HG03064 (cell line): ENCODE results near the gene TMEM191C.
"Not testable (repeated sequence)": the region's sequence is repeated elsewhere in the genome, so short reads cannot be mapped to it uniquely, and the experiment has no call there.

Experiments used
- ATAC-seq: cut with Tn5 transposase; IDR thresholded peaks from one replicate; pipeline ENCODE4 v1.9.1; 2021; ENCODE audit warnings: low read depth; ENCODE audit not compliant: unreplicated experiment

TMEM191C gene

DNA sequence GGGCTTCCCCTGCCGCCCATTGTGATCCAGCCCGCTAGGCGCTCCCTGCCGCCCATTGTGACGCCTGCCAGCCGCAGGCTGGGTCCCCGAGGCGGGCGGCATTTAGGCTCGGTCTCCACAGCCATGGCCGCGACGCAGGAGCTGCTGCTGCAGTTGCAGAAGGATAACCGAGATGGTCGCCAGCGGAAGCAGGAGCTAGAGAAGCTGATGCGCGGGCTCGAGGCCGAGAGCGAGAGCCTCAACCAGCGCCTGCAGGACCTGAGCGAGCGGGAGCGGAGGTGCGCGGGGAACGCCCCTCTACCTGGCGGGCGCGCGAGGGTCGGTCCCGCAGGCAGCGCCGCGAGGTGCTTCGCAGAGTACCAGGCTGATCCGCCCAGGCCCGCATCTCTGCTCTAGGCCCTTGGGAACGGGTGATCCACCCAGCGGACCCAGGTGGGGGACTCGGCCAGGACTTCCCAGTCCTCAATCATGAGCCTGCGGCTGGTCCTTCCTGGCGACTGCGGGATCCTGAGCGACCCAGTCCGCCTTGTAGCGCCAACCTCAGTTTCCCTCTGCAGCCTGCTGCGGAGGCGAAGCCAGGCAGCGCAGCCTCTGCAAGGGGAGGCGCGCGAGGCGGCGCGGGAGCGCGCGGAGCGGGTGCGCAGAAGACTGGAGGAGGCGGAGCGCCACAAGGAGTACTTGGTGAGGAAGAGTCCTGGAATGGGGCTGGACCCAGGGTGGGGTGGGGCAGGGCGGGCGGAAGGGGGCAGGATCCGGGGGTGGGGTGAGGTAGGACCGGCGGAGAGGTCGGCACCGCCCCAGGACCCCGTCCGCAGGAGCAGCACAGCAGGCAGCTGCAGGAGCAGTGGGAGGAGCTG lies at the start of gene TMEM191C:
TMEM191C (plus strand) TSS at position 51 of the 857 bp plus-strand sequence; CDS start at position 124, 73 bp downstream.
- ATAC-seq = peak; percentile 21

DNA sequence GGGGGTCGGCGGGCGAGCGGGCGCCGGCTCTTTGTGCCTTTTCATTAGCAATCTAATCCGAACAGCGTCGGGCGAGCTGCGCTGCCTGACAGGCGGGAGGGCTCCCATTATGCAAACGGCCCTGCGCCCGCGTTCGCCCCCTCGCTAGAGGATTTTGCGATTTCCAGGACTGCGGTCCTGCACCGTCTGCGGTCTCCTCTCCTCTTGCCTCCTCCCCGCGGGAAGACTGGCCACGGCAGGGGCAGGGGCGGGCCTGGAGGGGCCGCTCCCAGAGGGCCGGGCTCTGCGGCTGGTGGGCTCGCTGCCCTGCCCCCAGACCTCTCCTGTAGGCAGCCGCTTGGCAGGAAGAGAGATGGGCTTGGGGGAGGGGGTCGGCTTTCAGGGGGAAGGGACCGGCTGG lies 49.3 kb upstream of the TMEM191C start:
- not testable (repeated sequence) for ATAC-seq

DNA sequence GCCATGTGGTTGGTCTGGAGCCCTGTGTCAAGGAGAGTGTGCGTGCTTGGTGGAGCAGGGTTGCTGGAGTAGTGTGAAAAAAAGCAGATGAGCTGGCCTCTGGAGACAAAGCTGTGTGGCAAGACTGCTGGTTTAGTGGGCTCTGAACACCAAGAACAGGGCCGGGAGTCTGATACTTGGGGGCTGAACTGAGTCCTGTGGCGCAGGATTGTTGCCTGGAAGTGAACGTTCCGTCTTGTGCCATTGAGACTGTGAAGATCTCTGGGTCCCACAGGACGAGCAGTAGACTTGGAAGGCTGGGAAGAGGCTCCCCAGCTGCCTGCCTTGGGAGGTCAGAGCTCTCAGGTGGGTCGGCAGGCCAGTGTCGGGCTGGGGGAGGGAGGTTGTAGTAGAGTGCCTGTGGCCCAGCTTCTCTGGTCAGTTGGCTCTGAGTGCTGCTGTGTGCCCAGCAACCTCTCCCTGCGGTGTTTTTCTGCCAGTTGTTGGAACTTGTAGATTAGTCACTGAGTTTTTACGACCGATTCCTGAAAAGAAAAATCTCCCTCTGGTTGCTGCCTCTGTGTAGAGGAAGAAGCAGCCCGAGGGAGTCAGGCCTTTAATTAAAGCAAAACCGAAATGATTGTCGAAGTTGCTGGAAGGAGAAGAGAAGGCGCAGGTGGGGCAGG lies 48.1 kb upstream of the TMEM191C start:
- not testable (repeated sequence) for ATAC-seq

DNA sequence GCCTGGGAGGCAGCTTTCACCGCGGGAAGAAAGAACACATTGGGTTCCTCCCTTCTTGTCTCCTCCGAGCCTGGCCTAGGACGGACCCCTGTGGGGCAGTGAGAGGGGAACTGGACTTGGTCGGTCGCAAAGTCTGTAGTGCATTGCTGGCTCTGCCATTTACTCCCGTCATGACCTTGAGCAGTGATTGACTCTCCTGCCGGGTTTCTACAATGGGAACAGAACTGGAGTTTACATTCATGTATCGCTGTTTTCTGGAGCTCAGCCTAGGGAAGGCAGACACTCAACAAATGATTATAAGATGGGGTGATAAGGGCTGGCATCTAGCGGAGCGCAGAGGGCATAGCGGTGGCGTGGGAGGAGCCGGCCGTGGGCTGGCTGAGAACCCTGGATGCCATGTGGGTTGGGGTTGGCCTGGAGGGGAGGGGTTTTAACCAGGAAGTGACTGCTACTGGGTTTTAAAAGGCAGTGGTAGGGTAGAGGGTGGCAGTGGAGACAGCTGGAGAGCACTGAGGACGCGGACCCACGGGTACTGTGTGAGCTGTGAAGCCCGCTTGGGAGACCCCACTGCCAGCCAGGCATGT lies 46.9 kb upstream of the TMEM191C start:
- ATAC-seq = not testable (repeated sequence)

DNA sequence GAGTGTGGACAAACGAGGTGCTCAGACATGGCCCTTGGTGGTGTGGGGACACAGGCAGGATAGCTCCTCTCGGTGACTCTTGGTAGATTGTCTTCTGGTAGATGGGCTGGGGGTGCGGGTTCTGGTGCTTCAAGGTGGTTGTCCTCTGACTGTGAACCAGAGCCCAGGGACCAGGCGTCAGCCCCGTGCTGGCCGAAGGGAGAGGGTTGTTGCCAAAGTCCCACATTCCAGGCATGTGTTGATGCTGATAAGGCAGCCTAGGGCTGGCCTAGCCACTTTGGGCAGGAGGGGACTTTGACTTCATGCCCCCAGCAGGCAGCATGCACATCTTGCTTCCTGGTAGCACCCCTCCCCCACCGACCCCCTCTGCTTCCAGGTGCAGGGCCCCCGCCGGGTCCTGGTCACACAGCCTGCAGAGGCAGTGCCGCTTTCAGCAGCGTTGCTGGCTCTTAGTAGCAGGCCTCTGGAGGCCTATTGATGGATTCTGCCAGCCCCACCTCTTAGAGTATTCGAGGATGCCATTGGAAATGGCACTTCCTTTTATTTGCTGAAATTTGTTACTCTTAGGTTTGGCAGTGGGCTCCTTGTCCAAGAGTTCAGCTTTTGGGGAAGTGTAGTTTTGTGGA lies 43.0 kb upstream of the TMEM191C start:
- ATAC-seq = not testable (repeated sequence)

DNA sequence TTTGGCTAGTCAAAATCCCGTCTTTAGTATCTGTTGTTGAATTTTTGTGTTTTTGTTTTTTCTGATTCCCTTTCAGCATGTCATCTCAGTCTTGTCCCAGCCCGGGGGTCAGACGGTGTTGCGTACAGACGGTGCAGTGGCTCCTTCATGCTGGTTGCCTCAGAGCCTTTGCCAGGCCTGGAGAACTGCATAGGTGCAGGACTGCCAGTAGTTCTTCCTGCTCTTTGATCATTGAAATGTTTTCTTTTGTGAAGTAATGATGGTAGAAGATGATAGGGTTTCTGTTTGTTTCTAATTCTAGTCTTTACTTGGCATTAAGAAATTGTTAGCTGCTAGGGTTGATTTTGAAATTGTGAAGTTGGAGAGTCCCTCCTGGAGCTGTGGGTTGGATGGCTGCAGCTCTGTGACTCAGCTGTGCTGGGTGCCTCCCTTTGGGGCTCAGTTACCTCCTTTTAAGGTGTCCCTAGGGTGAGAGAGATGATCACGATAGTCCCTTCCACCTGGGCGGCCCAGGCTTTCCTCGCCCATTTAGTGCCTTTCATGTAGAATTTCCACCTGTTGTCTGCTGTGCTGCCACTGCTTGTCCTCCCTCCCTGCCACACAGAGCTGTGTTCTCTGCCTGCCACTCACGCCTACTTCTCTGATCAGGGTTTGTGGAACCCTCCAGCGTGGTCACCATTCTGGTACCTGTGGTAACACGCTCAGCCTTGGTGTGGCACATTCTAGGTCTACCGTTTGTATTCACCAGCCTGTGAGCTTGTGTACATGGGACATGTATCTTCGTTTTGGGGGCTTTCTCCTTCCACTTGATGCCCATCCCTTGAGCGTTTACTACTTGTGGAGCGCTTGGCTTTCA lies 32.6 kb upstream of the TMEM191C start:
- ATAC-seq = not testable (repeated sequence)

DNA sequence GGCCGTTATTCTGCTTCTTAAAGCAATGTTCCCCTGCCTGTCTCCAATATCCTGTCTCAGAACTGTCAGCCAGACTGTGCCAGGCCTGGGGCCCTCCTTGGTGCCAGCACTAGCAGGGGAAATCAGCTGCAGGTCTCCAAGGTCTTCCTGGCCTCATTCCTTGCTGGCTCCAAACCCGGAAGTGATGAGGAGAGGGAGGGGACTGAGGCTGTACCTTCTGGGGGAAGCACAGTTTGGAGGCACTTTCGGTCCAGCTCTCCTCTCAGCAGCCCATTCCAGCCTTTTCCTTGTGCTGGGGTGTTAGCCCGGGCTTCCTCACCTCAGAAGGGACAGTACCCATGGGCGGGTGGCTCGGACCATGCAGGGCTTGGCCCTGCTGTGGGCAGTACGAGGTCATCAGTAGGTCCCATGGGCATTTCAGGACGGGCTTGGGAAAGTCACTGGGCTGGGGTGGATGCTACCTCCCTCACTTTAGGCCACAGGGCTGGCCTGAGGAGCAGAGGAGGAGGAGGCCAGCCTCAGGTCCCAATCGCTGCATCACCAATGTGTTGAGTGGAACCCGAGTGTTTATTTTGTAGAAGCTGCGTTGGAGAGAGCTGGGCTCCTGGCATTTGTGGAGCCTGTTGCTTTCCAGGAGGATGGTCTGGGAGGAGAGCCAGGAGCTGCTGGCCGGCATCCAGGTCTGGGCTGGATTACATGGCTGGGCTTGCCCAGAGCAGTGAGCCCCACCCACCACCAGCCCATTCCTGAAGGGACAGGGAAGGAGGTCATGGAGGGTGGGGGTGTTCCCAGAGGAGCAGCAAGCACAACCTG lies 31.0 kb upstream of the TMEM191C start:
- not testable (repeated sequence) for ATAC-seq

DNA sequence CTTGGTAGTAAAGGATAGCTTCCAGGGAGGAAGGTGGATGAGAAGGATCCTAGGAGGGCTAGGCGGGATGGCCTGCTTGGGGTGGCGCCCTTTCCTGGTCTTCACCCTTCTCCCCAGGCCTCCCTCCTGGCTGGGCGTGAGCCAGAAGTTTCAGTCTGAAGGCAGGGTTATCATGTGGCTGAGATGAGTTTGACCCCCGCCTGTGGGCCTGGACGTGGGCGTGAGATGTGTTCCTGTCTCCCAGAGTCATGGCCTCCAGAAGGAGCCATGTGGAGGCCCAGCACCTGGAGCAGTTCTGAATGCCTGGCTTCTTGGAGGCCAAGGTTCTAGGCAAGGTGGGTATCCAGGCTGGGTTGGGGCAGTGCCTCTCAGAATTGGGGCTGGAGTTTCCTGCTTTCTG lies 29.2 kb upstream of the TMEM191C start:
- not testable (repeated sequence) for ATAC-seq

DNA sequence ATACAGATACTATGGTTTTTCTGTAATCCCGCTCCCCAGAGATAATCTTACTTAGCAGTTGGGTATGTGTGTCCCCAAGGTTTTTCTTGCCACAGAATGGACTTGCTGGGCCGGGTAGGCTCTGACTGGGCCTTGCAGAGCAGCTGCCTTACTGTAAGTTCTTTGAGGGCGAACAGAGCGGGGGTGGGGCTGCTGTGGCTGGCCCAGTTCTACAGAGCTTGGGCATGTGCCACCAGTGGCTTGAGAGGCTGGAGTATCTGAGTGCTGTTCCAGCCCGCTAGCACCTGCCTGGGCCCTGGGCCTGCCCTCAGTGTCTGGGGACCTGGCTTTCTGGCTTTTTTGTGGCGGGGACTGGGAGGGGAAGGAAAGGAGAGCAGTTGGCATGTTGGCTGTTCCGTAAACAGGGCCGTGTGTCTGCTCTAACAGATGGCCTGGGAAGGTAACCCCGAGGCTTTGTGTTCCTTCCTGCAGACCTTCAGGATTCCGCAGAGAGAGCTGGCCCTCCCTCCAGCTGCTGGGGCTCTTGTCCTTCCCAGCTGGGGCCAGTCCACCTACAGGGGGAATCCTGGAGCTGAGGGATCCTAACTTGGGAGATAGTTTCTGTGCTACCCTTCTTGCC lies 27.1 kb upstream of the TMEM191C start:
- not testable (repeated sequence) for ATAC-seq

DNA sequence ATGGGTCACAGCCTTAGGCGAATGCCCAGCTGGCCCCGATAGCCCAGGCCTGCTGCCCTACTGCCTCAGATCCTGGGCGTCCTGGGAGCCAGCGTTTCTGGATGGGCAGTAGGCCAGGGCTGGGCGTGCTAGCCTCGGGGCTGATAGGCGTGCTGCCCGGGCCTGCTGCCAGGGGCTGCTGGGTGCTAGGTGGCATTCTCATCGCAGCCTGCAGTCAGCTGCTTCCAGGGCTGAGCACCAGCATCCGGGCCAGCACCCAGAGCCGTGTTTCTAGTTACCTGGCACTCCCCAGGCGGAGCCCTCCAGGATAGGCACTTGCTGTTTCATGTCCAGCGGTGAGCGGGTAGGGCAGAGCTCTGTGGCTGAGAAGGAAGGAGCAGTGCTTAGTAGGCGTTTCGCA lies 26.5 kb upstream of the TMEM191C start:
- not testable (repeated sequence) for ATAC-seq

DNA sequence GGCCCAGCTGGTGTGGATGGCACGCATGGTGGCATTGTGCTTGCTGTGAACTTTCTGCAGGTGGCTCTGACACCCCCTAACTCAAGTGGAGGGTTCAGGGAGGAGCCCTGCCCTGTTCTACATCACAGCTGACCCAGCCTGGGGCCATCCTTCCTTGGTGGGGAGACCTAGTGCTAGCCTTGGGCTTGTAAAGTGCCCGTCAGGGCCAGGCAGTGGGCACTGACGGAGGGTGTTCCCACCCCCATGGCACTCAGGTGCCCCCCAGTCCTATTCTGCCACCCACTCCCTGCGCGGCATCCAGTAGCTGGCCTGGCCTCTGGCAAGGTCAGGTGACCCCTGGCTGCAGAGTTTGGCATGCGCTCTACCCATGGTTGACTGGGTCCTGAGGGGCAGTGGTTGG lies 26.0 kb upstream of the TMEM191C start:
- ATAC-seq = not testable (repeated sequence)

DNA sequence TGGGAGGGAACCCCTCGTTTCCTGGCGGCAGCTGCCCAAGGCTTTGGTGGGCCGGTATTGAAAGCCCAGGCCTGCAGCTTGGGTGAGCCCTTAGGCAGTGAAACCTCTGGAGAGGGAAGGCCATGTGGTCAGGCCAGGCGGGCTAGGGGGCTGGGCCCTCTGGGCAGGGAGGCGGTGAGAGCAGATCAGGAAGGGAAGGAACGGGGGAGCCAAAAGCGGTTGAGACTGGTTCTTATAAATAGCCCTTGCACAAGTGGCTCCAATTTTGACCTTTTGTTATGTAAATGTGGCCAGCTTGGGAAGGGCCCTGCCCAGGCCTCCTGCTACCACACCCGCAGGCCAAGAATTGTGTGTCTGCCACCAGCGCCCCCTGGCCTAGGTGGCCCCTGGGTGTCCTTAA lies 25.1 kb upstream of the TMEM191C start:
- not testable (repeated sequence) for ATAC-seq

DNA sequence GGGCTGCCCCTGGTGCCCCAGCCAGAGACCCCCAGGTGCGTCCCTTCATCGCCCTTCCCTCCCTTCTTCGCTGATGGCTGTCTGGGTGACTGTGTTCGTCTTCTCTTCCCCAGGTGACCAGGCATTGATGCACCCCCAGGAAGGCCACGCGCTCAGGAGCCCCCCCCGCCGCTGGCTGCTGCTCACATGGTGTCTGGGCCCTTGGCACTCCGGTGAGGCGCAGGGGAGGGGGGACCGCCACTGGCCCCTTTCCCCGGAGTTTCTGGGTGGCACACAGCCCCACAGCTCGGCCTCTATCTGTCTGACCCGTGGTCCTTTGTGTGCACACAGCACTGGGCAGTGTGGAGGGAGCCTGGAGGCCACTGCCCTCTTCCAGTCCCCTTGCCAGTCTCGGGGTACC lies 24.5 kb upstream of the TMEM191C start:
- ATAC-seq = not testable (repeated sequence)

DNA sequence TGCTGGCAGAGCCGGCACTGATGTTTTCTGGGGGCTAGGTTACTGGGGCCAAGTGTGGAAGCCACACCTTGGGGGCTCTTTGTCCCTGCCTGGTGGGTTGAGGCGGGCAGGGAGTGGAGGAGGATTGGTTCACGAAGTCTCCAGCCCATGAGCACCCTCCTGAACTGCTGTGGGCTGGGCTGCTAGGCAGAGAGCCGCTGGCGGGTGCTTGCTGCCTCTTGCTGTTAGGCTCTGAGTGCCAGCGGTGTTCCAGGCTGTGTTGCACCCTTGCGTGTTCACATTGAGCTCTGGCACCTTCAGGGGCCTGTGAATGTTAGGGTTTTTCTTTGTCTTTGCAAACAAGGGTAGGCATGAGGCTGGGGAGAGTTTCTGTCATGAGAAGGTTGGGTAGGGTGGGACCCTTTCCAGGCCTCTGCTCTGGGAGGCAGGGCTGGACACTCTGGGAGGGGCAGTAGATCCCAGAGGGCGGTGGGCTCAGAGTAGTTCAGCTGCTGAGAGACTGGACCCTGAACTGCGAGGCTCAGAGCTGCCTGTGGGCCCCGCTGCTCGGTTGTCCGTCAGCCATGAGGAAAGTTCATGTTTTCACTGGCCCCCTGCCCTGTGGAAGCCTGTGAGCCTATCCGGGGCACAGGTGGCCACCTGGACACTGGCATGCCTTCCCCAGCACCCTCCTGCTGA lies 24.0 kb upstream of the TMEM191C start:
- no peak for ATAC-seq

DNA sequence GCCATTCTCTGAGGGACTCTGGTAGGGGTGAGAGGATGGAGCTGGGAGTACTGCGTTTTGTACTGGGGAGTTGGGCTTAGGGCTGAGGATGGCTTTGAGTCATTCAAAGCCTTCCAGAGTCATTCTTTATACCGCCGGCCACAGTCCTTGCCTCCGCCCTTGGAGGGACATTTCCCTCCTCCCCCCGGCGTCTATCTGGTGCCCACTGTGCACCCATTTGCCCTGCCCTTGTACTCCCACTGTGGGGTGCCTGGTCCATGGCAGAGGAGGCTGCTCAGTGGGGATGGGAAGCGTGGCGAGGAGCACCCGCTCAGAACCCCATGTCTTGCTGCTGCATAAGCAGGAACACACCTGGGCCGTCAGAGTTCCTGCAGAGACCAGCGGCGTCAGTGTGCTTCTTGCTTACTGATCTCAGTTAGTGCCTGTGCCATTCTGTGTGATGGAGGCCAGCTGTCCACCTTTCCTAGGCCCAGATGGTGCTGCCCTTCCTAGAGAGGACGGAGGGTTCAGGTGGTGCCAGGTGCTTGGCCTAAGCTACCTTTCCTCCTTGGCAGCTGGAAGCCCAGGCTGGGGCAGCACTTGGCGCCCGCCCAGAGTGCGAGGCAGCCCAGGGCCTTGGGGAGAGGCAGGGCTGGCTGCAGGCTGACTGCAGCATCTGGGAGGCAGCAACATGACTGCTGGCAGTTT lies 23.3 kb upstream of the TMEM191C start:
- no peak for ATAC-seq

DNA sequence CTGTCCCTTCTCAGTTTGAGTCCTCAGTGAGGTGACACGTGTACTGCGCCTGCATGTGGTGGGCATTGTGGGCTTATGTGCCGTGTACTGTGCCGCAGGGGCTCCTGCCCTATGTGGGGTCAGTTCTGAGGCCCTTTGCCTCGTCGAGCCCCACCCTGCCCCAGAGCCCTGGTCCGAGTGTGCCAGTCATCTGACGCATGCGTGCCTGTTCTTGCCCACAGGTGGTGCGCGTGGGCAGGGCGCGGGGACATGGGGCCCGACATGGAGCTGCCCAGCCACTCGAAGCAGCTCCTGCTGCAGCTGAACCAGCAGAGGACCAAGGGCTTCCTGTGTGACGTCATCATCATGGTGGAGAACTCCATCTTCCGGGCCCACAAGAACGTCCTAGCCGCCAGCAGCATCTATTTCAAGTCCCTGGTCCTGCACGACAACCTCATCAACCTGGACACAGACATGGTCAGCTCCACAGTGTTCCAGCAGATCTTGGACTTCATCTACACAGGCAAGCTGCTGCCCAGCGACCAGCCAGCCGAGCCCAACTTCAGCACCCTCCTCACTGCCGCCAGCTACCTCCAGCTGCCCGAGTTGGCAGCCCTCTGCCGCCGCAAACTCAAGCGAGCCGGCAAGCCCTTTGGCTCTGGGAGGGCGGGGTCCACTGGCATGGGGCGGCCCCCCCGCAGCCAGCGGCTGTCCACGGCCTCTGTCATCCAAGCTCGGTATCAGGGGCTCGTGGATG lies 22.3 kb upstream of the TMEM191C start:
- no peak for ATAC-seq
